ENCODE results near the gene HPSE2. TPM values are rescaled to one million over a fixed set of nuclear protein-coding genes. Genes with fewer than 3 reads are reported as not detected.

HPSE2 gene
- total RNA-seq, 1 experiment from 2014 or later, result 0.03 TPM

GRCh38 chr10:98417481-98417959 is 818.1 kb downstream of the HPSE2 start:
- in situ Hi-C loops (cut with HindIII; ENCODE audit: low pct_unique_long_range_greater_than_20kb, low sequenced_read_pairs), result no loop called here
- no peak for DNase-seq (ENCODE audit: low read depth, low spot score)

DNA sequence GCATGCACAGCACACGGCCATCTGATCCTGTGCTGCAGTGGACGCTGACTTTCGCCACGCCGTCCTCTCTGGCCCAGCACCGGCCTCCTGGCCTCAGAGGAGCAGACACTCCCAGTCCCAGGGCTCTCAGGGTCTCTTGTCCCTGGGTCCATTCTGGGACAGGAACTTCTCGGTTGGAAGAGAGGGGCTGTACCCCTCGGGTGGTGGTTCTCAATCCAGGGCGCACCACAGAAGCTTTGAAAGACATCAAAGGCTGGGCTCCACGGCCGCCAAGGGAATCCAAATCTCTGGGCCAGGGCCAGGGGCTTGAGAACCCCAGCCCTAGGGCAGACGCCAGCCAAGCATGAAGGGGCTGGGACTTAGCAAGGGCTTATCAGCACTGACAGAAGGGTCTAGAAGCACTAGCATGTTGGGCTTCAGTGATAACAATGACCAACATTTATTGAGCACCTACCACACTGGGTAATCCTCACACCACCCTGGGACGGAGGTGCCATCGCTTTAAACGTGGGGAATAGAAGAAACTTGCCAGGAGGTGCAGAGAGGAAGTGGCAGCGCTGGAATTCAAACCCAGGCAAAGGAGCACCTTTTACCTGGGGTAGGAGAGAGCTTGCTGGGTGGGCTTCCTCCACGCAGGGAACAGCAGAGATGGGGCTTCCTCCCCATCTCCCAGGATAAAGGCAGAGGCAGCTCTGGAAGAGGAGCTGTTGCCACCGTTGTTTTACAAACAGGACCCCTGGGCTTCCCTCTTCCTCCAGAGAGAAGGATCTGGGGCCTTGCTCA is 818.9 kb downstream of the HPSE2 start:
- DNase-seq (ENCODE audit: low read depth, low spot score), result no peak
- in situ Hi-C loops (cut with HindIII; ENCODE audit: low pct_unique_long_range_greater_than_20kb, low sequenced_read_pairs), result no loop called here

- in situ Hi-C loops (cut with HindIII; ENCODE audit: low pct_unique_long_range_greater_than_20kb, low sequenced_read_pairs), result no loop called here
- peak; percentile 11 for DNase-seq (ENCODE audit: low read depth, low spot score)
These were observed 819.9 kb downstream of the HPSE2 start for GRCh38 chr10:98415731-98416119.

- in situ Hi-C loops (cut with HindIII; ENCODE audit: low pct_unique_long_range_greater_than_20kb, low sequenced_read_pairs), result no loop called here
- peak; percentile 82 for DNase-seq (ENCODE audit: low read depth, low spot score)
These were observed 820.5 kb downstream of the HPSE2 start, which contains the start of gene PYROXD2 for GRCh38 chr10:98414932-98415730. Gene PYROXD2 (minus strand): TSS chr10:98415182. CDS start chr10:98415135, 47 bp downstream.

DNA sequence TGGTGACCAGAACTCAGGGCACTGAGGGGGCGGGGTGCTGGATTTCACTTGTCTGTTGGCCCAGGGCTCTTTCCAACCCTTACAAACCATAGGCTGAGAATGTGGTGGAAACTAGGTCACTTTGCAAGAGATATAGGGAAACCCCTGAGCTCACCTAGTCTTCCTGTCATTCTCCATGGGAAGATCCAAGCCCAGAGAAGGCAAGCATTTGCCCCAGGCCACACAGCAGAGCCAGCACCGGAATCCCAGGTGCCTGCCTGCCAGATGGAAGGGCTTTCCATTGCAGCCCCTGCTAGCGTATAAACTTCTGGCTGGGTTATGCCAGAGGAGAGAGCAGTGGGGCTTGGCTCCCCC is 821.1 kb downstream of the HPSE2 start:
- DNase-seq (ENCODE audit: low read depth, low spot score), result no peak
- in situ Hi-C loops (cut with HindIII; ENCODE audit: low pct_unique_long_range_greater_than_20kb, low sequenced_read_pairs), result no loop called here

GRCh38 chr10:98411768-98412167 is 823.9 kb downstream of the HPSE2 start:
- in situ Hi-C loops (cut with HindIII; ENCODE audit: low pct_unique_long_range_greater_than_20kb, low sequenced_read_pairs), result no loop called here
- no peak for DNase-seq (ENCODE audit: low read depth, low spot score)

DNA sequence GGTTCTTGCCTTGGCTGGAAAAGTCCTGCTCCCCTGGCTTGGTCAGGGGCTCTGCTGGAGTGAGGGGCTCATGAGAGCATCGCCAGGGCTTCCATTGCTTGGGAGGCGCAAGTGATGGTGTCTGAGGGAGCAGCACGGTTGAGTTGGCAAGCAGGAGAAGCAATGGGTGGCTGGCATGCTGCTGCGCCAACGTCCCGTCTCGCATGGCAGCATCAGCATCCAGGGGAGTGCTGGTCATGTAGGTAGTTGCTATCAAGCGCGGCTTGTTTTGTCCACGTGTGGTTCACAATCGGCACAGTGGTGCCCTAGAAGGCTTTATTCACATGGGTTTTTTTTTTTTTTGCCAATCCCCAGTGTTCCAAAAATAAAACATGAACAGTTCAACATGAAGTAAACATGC is 824.5 kb downstream of the HPSE2 start:
- DNase-seq (ENCODE audit: low read depth, low spot score), result no peak
- in situ Hi-C loops (cut with HindIII; ENCODE audit: low pct_unique_long_range_greater_than_20kb, low sequenced_read_pairs), result no loop called here

DNA sequence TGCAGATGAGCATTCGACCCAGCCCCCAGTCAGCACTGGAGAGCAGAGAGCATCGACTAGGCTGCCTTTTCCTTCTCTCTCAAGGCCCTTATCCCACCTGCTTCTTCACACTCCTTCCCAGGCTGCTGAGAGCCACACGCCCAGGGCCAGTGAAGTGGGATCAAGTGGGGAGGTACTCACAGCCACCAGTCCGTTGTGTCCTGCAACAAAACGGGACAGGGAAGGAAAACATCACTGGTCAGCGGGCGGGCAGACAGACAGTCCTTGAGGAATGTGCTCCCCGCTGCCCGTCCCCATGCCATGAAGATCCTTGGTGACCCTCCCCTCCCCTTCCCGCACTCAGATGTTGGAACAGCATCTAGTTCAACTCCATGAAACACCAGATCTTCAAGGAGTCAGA is 824.9 kb downstream of the HPSE2 start:
- no peak for DNase-seq (ENCODE audit: low read depth, low spot score)
- in situ Hi-C loops (cut with HindIII; ENCODE audit: low pct_unique_long_range_greater_than_20kb, low sequenced_read_pairs), result no loop called here

GRCh38 chr10:98410135-98410743 is 825.4 kb downstream of the HPSE2 start:
- no peak for DNase-seq (ENCODE audit: low read depth, low spot score)
- in situ Hi-C loops (cut with HindIII; ENCODE audit: low pct_unique_long_range_greater_than_20kb, low sequenced_read_pairs), result no loop called here

DNA sequence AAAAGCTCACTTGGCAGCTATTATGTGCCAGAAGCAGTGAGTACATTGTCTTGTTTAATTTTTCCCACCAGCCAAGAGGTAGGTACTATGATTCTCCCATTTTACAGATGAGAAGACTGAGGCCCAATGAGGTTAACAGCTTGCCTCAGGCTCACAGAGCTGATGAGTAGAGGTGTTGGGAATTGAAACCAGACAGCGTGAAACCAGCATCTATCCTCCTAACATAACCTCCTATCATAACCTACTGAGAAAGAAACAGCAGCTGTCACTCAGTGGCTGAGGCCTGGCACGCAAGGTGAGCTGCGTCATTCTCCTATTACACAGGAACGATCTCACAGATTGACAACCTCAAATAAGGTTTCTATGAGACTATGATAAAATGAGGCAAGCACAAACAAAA is 826.9 kb downstream of the HPSE2 start:
- in situ Hi-C loops (cut with HindIII; ENCODE audit: low pct_unique_long_range_greater_than_20kb, low sequenced_read_pairs), result no loop called here
- no peak for DNase-seq (ENCODE audit: low read depth, low spot score)

DNA sequence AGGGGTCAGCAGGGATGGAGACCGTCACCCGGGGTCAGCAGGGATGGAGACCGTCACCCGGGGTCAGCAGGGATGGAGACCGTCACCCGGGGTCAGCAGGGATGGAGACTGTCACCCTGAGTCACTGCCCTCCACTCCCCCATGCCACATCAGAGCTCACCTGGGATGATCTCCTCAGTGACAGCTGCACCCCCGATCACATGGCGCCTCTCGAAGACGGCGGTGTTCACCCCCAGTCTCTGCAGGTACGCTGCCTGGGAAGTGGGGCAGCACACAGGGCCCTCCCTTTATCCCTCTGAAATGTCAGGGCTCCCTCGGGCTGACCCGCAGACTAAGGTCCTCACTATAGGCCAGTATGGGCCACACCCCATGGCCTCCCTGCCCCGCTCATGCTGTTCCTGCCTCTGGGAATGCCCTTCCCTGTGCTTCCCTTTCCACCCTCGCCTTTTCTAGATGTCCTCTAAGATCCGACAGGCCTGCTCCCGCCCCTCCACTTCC is 827.9 kb downstream of the HPSE2 start:
- in situ Hi-C loops (cut with HindIII; ENCODE audit: low pct_unique_long_range_greater_than_20kb, low sequenced_read_pairs), result no loop called here
- DNase-seq (ENCODE audit: low read depth, low spot score), result no peak

Small RNA genes within 50 kb of the gene (small RNA-seq; reads per million reads assigned to genes)
- 0 to 0.10 reads per million in 2 experiments for gene MIR4685
- gene MIR6507, result 0 reads per million in 2 experiments

Other genes with a start within 250 kb of the HPSE2 start
- 0.03 and 0.05 TPM in 2 replicates for gene CNNM1, start 93.5 kb upstream of the HPSE2 start, total RNA-seq (2014; rRNA removed; shearing (Covaris generic))
- gene GOT1, start 194.8 kb upstream of the HPSE2 start, total RNA-seq (2014; rRNA removed; shearing (Covaris generic)), result 32.4 and 37.0 TPM in 2 replicates